Measurements from ENCODE around the gene SNAPC2.

SNAPC2 gene

GRCh38 chr19:7933411-7933810 lies 13.3 kb downstream of the SNAPC2 start:
- no peak overlapping the region for H3K4me3 ChIP-seq (IDR thresholded peaks at IDR 0.05; ENCODE audit: insufficient read depth, low read depth, low read length)
- H3K9ac ChIP-seq = no peak overlapping the region
- H3K79me2 ChIP-seq (ENCODE audit: insufficient read depth, low read depth) = 0 out of 2 replicates have a peak, but pooled peaks cover 5% of the 10 kb centered on the region
- no peaks in the 10 kb centered on the region for H4K20me1 ChIP-seq (ENCODE audit: insufficient read depth)
- H2AFZ ChIP-seq (ENCODE audit: low read depth) = no peak overlapping the region
- H3K27ac ChIP-seq = no peak overlapping the region
- no peak overlapping the region for H3K4me2 ChIP-seq
- TF ChIP-seq, protein P1, sequence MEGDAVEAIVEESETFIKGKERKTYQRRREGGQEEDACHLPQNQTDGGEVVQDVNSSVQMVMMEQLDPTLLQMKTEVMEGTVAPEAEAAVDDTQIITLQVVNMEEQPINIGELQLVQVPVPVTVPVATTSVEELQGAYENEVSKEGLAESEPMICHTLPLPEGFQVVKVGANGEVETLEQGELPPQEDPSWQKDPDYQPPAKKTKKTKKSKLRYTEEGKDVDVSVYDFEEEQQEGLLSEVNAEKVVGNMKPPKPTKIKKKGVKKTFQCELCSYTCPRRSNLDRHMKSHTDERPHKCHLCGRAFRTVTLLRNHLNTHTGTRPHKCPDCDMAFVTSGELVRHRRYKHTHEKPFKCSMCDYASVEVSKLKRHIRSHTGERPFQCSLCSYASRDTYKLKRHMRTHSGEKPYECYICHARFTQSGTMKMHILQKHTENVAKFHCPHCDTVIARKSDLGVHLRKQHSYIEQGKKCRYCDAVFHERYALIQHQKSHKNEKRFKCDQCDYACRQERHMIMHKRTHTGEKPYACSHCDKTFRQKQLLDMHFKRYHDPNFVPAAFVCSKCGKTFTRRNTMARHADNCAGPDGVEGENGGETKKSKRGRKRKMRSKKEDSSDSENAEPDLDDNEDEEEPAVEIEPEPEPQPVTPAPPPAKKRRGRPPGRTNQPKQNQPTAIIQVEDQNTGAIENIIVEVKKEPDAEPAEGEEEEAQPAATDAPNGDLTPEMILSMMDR (conservative IDR thresholded peaks at IDR 0.05; ENCODE audit: low read depth, low read length) = peak; percentile 46
- H3K36me3 ChIP-seq (ENCODE audit: insufficient read depth) = no peaks in the 10 kb centered on the region; the same call in 1 of the 2 replicates
- no peaks in the 10 kb centered on the region for H3K27me3 ChIP-seq (ENCODE audit: insufficient read depth, low read depth)
- no peaks in the 10 kb centered on the region for H3K4me1 ChIP-seq (ENCODE audit: low read depth, poor library complexity, severe bottlenecking)

GRCh38 chr19:7933828-7934725 lies 13.9 kb downstream of the SNAPC2 start:
- H3K4me1 ChIP-seq (ENCODE audit: low read depth, poor library complexity, severe bottlenecking) = no peaks in the 10 kb centered on the region
- peaks cover 5% of the 10 kb centered on the region; the same call in 1 of the 2 replicates for H3K79me2 ChIP-seq (ENCODE audit: insufficient read depth, low read depth)
- H4K20me1 ChIP-seq (ENCODE audit: insufficient read depth) = no peaks in the 10 kb centered on the region
- no peak overlapping the region for H2AFZ ChIP-seq (ENCODE audit: low read depth)
- no peak overlapping the region for H3K4me3 ChIP-seq (IDR thresholded peaks at IDR 0.05; ENCODE audit: insufficient read depth, low read depth, low read length)
- H3K27ac ChIP-seq = no peak overlapping the region
- no peaks in the 10 kb centered on the region; the same call in 1 of the 2 replicates for H3K36me3 ChIP-seq (ENCODE audit: insufficient read depth)
- no peak overlapping the region for H3K9ac ChIP-seq
- TF ChIP-seq, protein P1 (conservative IDR thresholded peaks at IDR 0.05; ENCODE audit: low read depth, low read length) = no peak
- no peaks in the 10 kb centered on the region for H3K27me3 ChIP-seq (ENCODE audit: insufficient read depth, low read depth)
- no peak overlapping the region for H3K4me2 ChIP-seq

DNA sequence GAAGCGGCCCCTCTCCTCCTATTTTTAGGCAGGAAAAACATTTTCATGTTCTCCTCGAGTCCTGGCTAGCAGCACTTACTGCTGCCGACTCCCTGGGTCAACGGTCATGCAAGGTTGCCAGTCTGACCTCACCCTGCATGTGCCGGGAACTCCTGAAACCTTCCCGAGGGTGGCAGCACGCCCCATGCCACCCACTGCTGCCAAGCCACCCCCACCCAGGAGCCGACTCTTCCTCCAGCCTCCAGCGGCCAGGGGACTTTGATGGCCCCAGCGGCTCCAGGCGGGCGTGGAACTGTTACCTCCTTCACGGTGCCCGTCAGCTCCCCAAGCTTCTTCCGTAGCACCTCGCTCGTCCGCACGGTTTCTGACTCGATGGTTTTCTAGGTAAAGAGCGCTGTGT lies 14.6 kb downstream of the SNAPC2 start:
- no peaks in the 10 kb centered on the region; the same call in 1 of the 2 replicates for H3K36me3 ChIP-seq (ENCODE audit: insufficient read depth)
- no peaks in the 10 kb centered on the region for H4K20me1 ChIP-seq (ENCODE audit: insufficient read depth)
- H3K4me2 ChIP-seq = no peak overlapping the region
- no peak overlapping the region for H2AFZ ChIP-seq (ENCODE audit: low read depth)
- TF ChIP-seq, protein P1 (conservative IDR thresholded peaks at IDR 0.05; ENCODE audit: low read depth, low read length) = no peak
- H3K4me3 ChIP-seq (IDR thresholded peaks at IDR 0.05; ENCODE audit: insufficient read depth, low read depth, low read length) = no peak overlapping the region
- H3K27me3 ChIP-seq (ENCODE audit: insufficient read depth, low read depth) = no peaks in the 10 kb centered on the region
- peaks cover 5% of the 10 kb centered on the region; the same call in 1 of the 2 replicates for H3K79me2 ChIP-seq (ENCODE audit: insufficient read depth, low read depth)
- no peak overlapping the region for H3K27ac ChIP-seq
- no peak overlapping the region for H3K9ac ChIP-seq
- no peaks in the 10 kb centered on the region for H3K4me1 ChIP-seq (ENCODE audit: low read depth, poor library complexity, severe bottlenecking)

- Histone ChIP-seq H2AFZ (ENCODE audit: low read depth) (no peak overlapping the region), H3K27ac (no peak overlapping the region), H4K20me1 (ENCODE audit: insufficient read depth) (no peaks in the 10 kb centered on the region), H3K27me3 (ENCODE audit: insufficient read depth, low read depth) (no peaks in the 10 kb centered on the region), H3K9ac (no peak overlapping the region), H3K4me2 (no peak overlapping the region), H3K79me2 (ENCODE audit: insufficient read depth, low read depth) (peaks cover 43% of the 10 kb centered on the region), H3K4me1 (ENCODE audit: low read depth, poor library complexity, severe bottlenecking) (peaks cover 15% of the 10 kb centered on the region), H3K36me3 (ENCODE audit: insufficient read depth) (no peaks in the 10 kb centered on the region; the same call in 1 of the 2 replicates), H3K4me3 (IDR thresholded peaks at IDR 0.05; ENCODE audit: insufficient read depth, low read depth, low read length) (no peak overlapping the region)
- TF ChIP-seq, protein P1 (conservative IDR thresholded peaks at IDR 0.05; ENCODE audit: low read depth, low read length) = no peak
Measured at GRCh38 chr19:7940841-7941240, 20.7 kb downstream of the SNAPC2 start.
